Endothelial cell of umbilical vein (primary cell): ENCODE results near the gene ATXN7L1. TPM values are rescaled to one million over a fixed set of nuclear protein-coding genes. Genes with fewer than 3 reads are reported as not detected.

Source experiments
- BruUV-seq: library from RNA; stranded (reverse); fragments of 400-500 nt; replicated peaks from 2 replicates; lab custom pipeline; 2021; lab: Mats Ljungman, UMichigan
- CTCF ChIA-PET: fragments of 300-600, 350-600 bp; sonication (Branson Sonifier 250); formaldehyde crosslinking; loops from one replicate; lab custom pipeline; 2021; ENCODE audit warnings: antibody characterized with exemption, inconsistent platforms; lab: Charles Lee
- POLR2A ChIA-PET: fragments of 300-600, 350-600 bp; sonication (Branson Sonifier 250); formaldehyde crosslinking; loops from one replicate; lab custom pipeline; 2021; ENCODE audit warnings: antibody characterized with exemption, inconsistent platforms; lab: Charles Lee
- DNase-seq: peaks from one replicate; pipeline ENCODE4 v3.0.0-alpha.2; 2011; ENCODE audit warnings: low read depth, low spot score
- FAIRE-seq: peaks from 2 replicates; lab custom pipeline; 2011; peaks lifted over from hg19 to GRCh38; lab: Jason Lieb, UNC
- H2AFZ ChIP-seq: 2 replicates; pipeline ENCODE4 v1.6.0; 2012; ENCODE audit warnings: low read depth, low read length, control low read depth, inconsistent platforms
- H3K27ac ChIP-seq: 2 replicates; pipeline ENCODE4 v1.5.1; 2011; ENCODE audit warnings: low read depth, mild to moderate bottlenecking, control low read depth, low read length, moderate library complexity; ENCODE audit not compliant: insufficient read depth
- H3K27me3 ChIP-seq, 2 experiments: 2 replicates each; pipeline versions ENCODE4 v1.6.0 to v1.6.1; 2011; ENCODE audit warnings: low read length in 2 of 2, mixed read lengths in 1 of 2; ENCODE audit not compliant: control insufficient read depth in 2 of 2, insufficient read depth in 2 of 2
- H3K36me3 ChIP-seq, 2 experiments: 2 replicates in 1 of 2; 3 replicates in 1 of 2; pipeline ENCODE4 v1.5.1; 2011; ENCODE audit warnings: low read length in 2 of 2, mild to moderate bottlenecking in 1 of 2, moderate library complexity in 1 of 2; ENCODE audit not compliant: control insufficient read depth in 2 of 2, insufficient read depth in 2 of 2; ENCODE audit errors: extremely low read depth in 1 of 2
- H3K4me1 ChIP-seq: 3 replicates; pipeline ENCODE4 v1.5.1; 2011; ENCODE audit warnings: mild to moderate bottlenecking, low read length; ENCODE audit not compliant: control insufficient read depth, insufficient read depth; ENCODE audit errors: extremely low read depth
- H3K4me2 ChIP-seq: 2 replicates; pipeline ENCODE4 v1.6.1; 2011; ENCODE audit warnings: low read length, control low read depth, mixed read lengths; ENCODE audit not compliant: insufficient read depth
- H3K4me3 ChIP-seq, 3 experiments: fragments of 200-600 bp in 1 of 3; sonication (generic), shearing (Covaris generic) in 1 of 3; replicated peaks in 1 of 3; 2 replicates each; pipeline ENCODE4 v1.5.1; 2011 to 2016; ENCODE audit warnings: control low read depth in 3 of 3, low read length in 3 of 3, mild to moderate bottlenecking in 2 of 3, inconsistent platforms in 1 of 3, low read depth in 1 of 3, moderate library complexity in 1 of 3; ENCODE audit not compliant: insufficient read depth in 1 of 3
- H3K79me2 ChIP-seq: 2 replicates; pipeline ENCODE4 v1.6.0; 2012; ENCODE audit warnings: low read length, inconsistent platforms; ENCODE audit not compliant: control insufficient read depth, insufficient read depth
- H3K9ac ChIP-seq: replicated peaks from 2 replicates; pipeline ENCODE3; 2011; ENCODE audit warnings: low read length, control low read depth; ENCODE audit not compliant: insufficient read depth; ENCODE audit errors: extremely low read depth
- H3K9me1 ChIP-seq: replicated peaks from 3 replicates; pipeline ENCODE4 v1.6.0; 2011; ENCODE audit warnings: mild to moderate bottlenecking, low read length; ENCODE audit not compliant: control insufficient read depth, insufficient read depth; ENCODE audit errors: extremely low read depth
- H3K9me3 ChIP-seq: replicated peaks from 2 replicates; pipeline ENCODE4 v1.5.1; 2012; ENCODE audit warnings: low read length, inconsistent platforms; ENCODE audit not compliant: control insufficient read depth, insufficient read depth
- H4K20me1 ChIP-seq: replicated peaks from 2 replicates; pipeline ENCODE3; 2011; ENCODE audit warnings: mild to moderate bottlenecking, low read length; ENCODE audit not compliant: control insufficient read depth, insufficient read depth; ENCODE audit errors: extremely low read depth
- EZH2 ChIP-seq: IDR thresholded peaks from 2 replicates; pipeline ENCODE4 v1.6.1; 2012; ENCODE audit warnings: borderline replicate concordance, low read depth, mild to moderate bottlenecking, moderate library complexity, low read length, inconsistent platforms; ENCODE audit not compliant: severe bottlenecking
- FOS ChIP-seq: IDR thresholded peaks from 2 replicates; pipeline ENCODE4 v1.6.1; 2011; ENCODE audit warnings: mild to moderate bottlenecking, low read length, moderate library complexity, borderline replicate concordance; ENCODE audit not compliant: insufficient read depth
- GATA2 ChIP-seq: IDR thresholded peaks from 2 replicates; pipeline ENCODE4 v1.7.0; 2011; ENCODE audit warnings: low read depth, mild to moderate bottlenecking, moderate library complexity, mixed read lengths, low read length; ENCODE audit not compliant: insufficient read length, insufficient read depth
- JUN ChIP-seq: IDR thresholded peaks from 2 replicates; pipeline ENCODE4 v1.6.1; 2011; ENCODE audit warnings: borderline replicate concordance, low read depth; ENCODE audit not compliant: insufficient read length, insufficient read depth
- MYC ChIP-seq: IDR thresholded peaks from one replicate; pipeline ENCODE4 v1.6.1; 2011; ENCODE audit warnings: mild to moderate bottlenecking, low read depth, low read length
- POLR2A ChIP-seq: IDR thresholded peaks from 2 replicates; pipeline ENCODE4 v1.6.1; 2012; ENCODE audit warnings: low read depth, mild to moderate bottlenecking, control low read depth, low read length
- POLR2AphosphoS5 ChIP-seq: IDR thresholded peaks from 2 replicates; pipeline ENCODE4 v1.6.1; 2012; ENCODE audit warnings: low read depth, mild to moderate bottlenecking, control low read depth, low read length, moderate library complexity; ENCODE audit not compliant: insufficient read depth
- dilution Hi-C: fragments of 300-500 bp; cut with MboI; formaldehyde crosslinking; loops from one replicate; pipeline ENCODE4 v1.15.0; 2019; ENCODE audit warnings: low sequenced_read_pairs; ENCODE audit not compliant: extremely low pct_ligation_motif_present
- intact Hi-C: fragments of 100-400 bp; cut with micrococcal nuclease; formaldehyde crosslinking; loops from one replicate; pipeline ENCODE4 v1.10.0; 2022
- polyA plus RNA-seq, 4 experiments: library from polyadenylated mRNA; depleted of rRNA in 3 of 4; stranded (reverse) in 3 of 4; unstranded in 1 of 4; fragments of >200 nt; gene quantifications; 2 replicates each; pipeline versions ENCODE4 v1.2.1 to v1.2.3, GENCODE V29; 2011 to 2012; ENCODE audit warnings: missing spikeins in 1 of 4
- total RNA-seq: library from RNA; stranded (reverse); gene quantifications from 2 replicates; pipeline ENCODE4 v1.2.3, GENCODE V29; 2021
- TF ChIP-seq, protein P1 (sequence below): IDR thresholded peaks from 2 replicates; pipeline ENCODE4 v1.6.1; 2011; ENCODE audit not compliant: insufficient read depth, insufficient read length
- TF ChIP-seq, protein P2 (sequence below), 2 donors: IDR thresholded peaks; 1 replicate in 1 of 2; 2 replicates in 1 of 2; pipeline ENCODE4 v1.5.1; 2011; ENCODE audit warnings: low read length in 2 of 2, mild to moderate bottlenecking in 2 of 2, moderate library complexity in 2 of 2, control low read depth in 1 of 2, inconsistent platforms in 1 of 2, low read depth in 1 of 2; ENCODE audit not compliant: insufficient read depth in 1 of 2; ENCODE audit errors: extremely low read depth in 1 of 2

The ATXN7L1 gene
- total and polyA plus RNA-seq, 2 donors (not counting 3 experiments of a cell fraction or from before 2014, with no cell fraction given) = 4.6 to 15.6 TPM

GRCh38 chr7:105830405-105831301 is 45.7 kb downstream of the ATXN7L1 start:
- Histone ChIP-seq H3K9me1 (no peaks in the 10 kb centered on the region), H3K9ac (peak overlapping the region; percentile 29), H3K4me1 (peaks cover 30% of the 10 kb centered on the region), H2AFZ (no peak overlapping the region), H3K27me3 (no peaks in the 10 kb centered on the region), H4K20me1 (no peaks in the 10 kb centered on the region), H3K36me3 (no peaks in the 10 kb centered on the region), H3K27ac (peak overlapping the region; percentile 88), H3K4me3 (no peak overlapping the region), H3K79me2 (no peaks in the 10 kb centered on the region), H3K9me3 (no peaks in the 10 kb centered on the region), H3K4me2 (peak overlapping the region; percentile 40)
- DNase-seq (peak; percentile 88), FAIRE-seq (peak; percentile 73)
- BruUV-seq = no TSS peak
- TF ChIP-seq POLR2A (no peak), JUN (peak; percentile 97), POLR2AphosphoS5 (peak; percentile 68), FOS (peak; percentile 97), GATA2 (peak; percentile 87), MYC (no peak), EZH2 (no peak)
- TF ChIP-seq, protein P1, sequence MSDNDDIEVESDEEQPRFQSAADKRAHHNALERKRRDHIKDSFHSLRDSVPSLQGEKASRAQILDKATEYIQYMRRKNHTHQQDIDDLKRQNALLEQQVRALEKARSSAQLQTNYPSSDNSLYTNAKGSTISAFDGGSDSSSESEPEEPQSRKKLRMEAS = no peak
- TF ChIP-seq, protein P2, sequence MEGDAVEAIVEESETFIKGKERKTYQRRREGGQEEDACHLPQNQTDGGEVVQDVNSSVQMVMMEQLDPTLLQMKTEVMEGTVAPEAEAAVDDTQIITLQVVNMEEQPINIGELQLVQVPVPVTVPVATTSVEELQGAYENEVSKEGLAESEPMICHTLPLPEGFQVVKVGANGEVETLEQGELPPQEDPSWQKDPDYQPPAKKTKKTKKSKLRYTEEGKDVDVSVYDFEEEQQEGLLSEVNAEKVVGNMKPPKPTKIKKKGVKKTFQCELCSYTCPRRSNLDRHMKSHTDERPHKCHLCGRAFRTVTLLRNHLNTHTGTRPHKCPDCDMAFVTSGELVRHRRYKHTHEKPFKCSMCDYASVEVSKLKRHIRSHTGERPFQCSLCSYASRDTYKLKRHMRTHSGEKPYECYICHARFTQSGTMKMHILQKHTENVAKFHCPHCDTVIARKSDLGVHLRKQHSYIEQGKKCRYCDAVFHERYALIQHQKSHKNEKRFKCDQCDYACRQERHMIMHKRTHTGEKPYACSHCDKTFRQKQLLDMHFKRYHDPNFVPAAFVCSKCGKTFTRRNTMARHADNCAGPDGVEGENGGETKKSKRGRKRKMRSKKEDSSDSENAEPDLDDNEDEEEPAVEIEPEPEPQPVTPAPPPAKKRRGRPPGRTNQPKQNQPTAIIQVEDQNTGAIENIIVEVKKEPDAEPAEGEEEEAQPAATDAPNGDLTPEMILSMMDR (IDR thresholded peaks at IDR 0.05; ENCODE audit: extremely low read depth in 1 of 2, insufficient read depth in 1 of 2, low read depth in 1 of 2, low read length in 2 of 2) = no peak
- dilution Hi-C loops (no loop called here), intact Hi-C loops (loop anchor here (1.0 kb wide), 2 partner anchors 21 to 46 kb away; partner anchors contain the start of gene ATXN7L1)
- ChIA-PET CTCF (interaction anchor here (0.7 to 2.4 kb wide), 6 partner anchors 10 to 66 kb away, joined by 3 to 8 read pairs (median 4); no protein-coding TSS in a partner anchor), POLR2A (no interaction called here)
